Esophagus squamous epithelium (tissue), 5 donors: Measurements from ENCODE around the gene NT5DC4. TPM values are rescaled to one million over a fixed set of nuclear protein-coding genes. Genes with fewer than 3 reads are reported as not detected.

Experiments used
- DNase-seq: peaks from one replicate; lab custom pipeline; 2025; lab: John Stamatoyannopoulos, UW
- H3K27ac ChIP-seq, 4 donors: fragments of 200-600 bp; sonication (generic); one replicate each; pipeline ENCODE4 v1.5.1; 2016 to 2019; ENCODE audit warnings: mild to moderate bottlenecking in 1 of 4
- H3K27me3 ChIP-seq, 4 donors: fragments of 200-600 bp; sonication (generic); 1 replicate in 3 of 4; 2 replicates in 1 of 4; pipeline versions ENCODE4 v1.5.1 to v1.6.0; 2017 to 2021; ENCODE audit warnings: antibody characterized with exemption in 1 of 4
- H3K36me3 ChIP-seq, 3 donors: fragments of 200-600 bp; sonication (generic); one replicate each; pipeline ENCODE4 v1.5.1; 2016 to 2019
- H3K4me1 ChIP-seq, 3 donors: fragments of 200-600 bp; sonication (generic); one replicate each; pipeline ENCODE4 v1.5.1; 2017 to 2019
- H3K4me3 ChIP-seq, 4 donors: fragments of 200-600 bp; sonication (generic); 1 replicate in 3 of 4; 2 replicates in 1 of 4; pipeline ENCODE4 v1.5.1; 2016 to 2019; ENCODE audit warnings: mild to moderate bottlenecking in 2 of 4, moderate library complexity in 1 of 4
- H3K9me3 ChIP-seq, 3 donors: fragments of 200-600 bp; sonication (generic); one replicate each; pipeline ENCODE4 v1.5.1; 2016 to 2019
- CTCF ChIP-seq, 6 experiments: fragments of 450-650 bp in 4 of 6; fragments of 200-600 bp in 2 of 6; sonication (generic) in 2 of 6; IDR thresholded peaks; one replicate each; pipeline ENCODE4 v1.5.1; 2016 to 2019; ENCODE audit warnings: antibody characterized with exemption in 6 of 6, mild to moderate bottlenecking in 4 of 6, moderate library complexity in 4 of 6
- POLR2A ChIP-seq, 4 donors: fragments of 450-650 bp; IDR thresholded peaks; one replicate each; pipeline ENCODE4 v1.6.1; 2017; ENCODE audit warnings: antibody characterized with exemption in 4 of 4, mild to moderate bottlenecking in 4 of 4, moderate library complexity in 3 of 4
- WGBS, 2 donors: methylation state at CpG; one replicate each; pipeline ENCODE4 v1.1.5; 2018; 5-methylcytosine and 5-hydroxymethylcytosine counted together
- intact Hi-C: fragments of 100-400 bp; cut with DNase I; formaldehyde crosslinking; loops from one replicate; pipeline ENCODE4 v1.15.0; 2022
- total RNA-seq, 4 donors: library from RNA; depleted of rRNA; stranded (reverse); fragments of >200 nt; gene quantifications; one replicate each; pipeline ENCODE4 v1.1.0, GENCODE V29; 2016
- donor health status: DM: yes; HTN: yes; CAD: no.

The NT5DC4 gene
- total RNA-seq: not detected

- intact Hi-C loops: no loop called here
- H3K9me3 ChIP-seq: no peaks in the 10 kb centered on the region
- no peak for TF ChIP-seq CTCF (IDR thresholded peaks at IDR 0.05)
- no peak for DNase-seq
- H3K27me3 ChIP-seq: no peaks in the 10 kb centered on the region
- 60 to 91% methylated on average over 1 to 5 of the region's 6 CpGs for WGBS, 2 donors
- H3K4me1 ChIP-seq: no peaks in the 10 kb centered on the region
- no peaks in the 10 kb centered on the region for H3K36me3 ChIP-seq
- H3K4me3 ChIP-seq: no peak within 1 kb of the TSS
- H3K27ac ChIP-seq: no peak within 1 kb of the TSS
These were observed at the start of gene NT5DC4 for GRCh38 chr2:112720785-112721184. Gene NT5DC4 (plus strand): TSS chr2:112721020. CDS start chr2:112721080, 60 bp downstream.

- DNase-seq: no peak
- WGBS, 2 donors: 74 to 86% methylated on average over 2 of the region's 2 CpGs
- Histone ChIP-seq H3K4me3 (no peak overlapping the region), H3K27ac (no peak overlapping the region), H3K4me1 (peaks cover 0 to 12% (median 0%) of the 10 kb centered on the region in 3 donors), H3K9me3 (no peaks in the 10 kb centered on the region), H3K27me3 (no peaks in the 10 kb centered on the region), H3K36me3 (no peaks in the 10 kb centered on the region)
- intact Hi-C loops: no loop called here
- TF ChIP-seq CTCF (IDR thresholded peaks at IDR 0.05): no peak
- no peak for TF ChIP-seq POLR2A (IDR thresholded peaks at IDR 0.05)
These were observed 49.0 kb upstream of the NT5DC4 start for GRCh38 chr2:112671801-112672200.

- no peak for TF ChIP-seq CTCF (IDR thresholded peaks at IDR 0.05)
- TF ChIP-seq POLR2A (IDR thresholded peaks at IDR 0.05): no peak
- no peak for DNase-seq
- Histone ChIP-seq H3K36me3 (no peaks in the 10 kb centered on the region), H3K4me1 (peaks cover 0 to 12% (median 0%) of the 10 kb centered on the region in 3 donors), H3K27me3 (no peaks in the 10 kb centered on the region), H3K27ac (no peak overlapping the region), H3K9me3 (no peaks in the 10 kb centered on the region), H3K4me3 (no peak overlapping the region)
- 94 to 95% methylated on average over 1 of the region's 1 CpG for WGBS, 2 donors
- intact Hi-C loops: no loop called here
These were observed 47.8 kb upstream of the NT5DC4 start for GRCh38 chr2:112673008-112673407.

- TF ChIP-seq CTCF (IDR thresholded peaks at IDR 0.05) (no peak), POLR2A (IDR thresholded peaks at IDR 0.05) (no peak)
- peak; percentile 26 for DNase-seq
- intact Hi-C loops: no loop called here
- Histone ChIP-seq H3K27me3 (no peaks in the 10 kb centered on the region), H3K4me1 (peaks cover 0 to 16% (median under 1%) of the 10 kb centered on the region in 3 donors), H3K36me3 (no peaks in the 10 kb centered on the region), H3K4me3 (no peak overlapping the region), H3K9me3 (no peaks in the 10 kb centered on the region), H3K27ac (peak overlapping the region in 1 of 4 donors; percentile 56)
- WGBS, 2 donors: 60 to 68% methylated on average over 10 to 11 of the region's 12 CpGs
These were observed 46.6 kb upstream of the NT5DC4 start for GRCh38 chr2:112674229-112674628.

- H3K9me3 ChIP-seq: no peaks in the 10 kb centered on the region
- DNase-seq: no peak
- no peaks in the 10 kb centered on the region for H3K27me3 ChIP-seq
- peaks cover 0 to 49% (median 5%) of the 10 kb centered on the region in 3 donors for H3K4me1 ChIP-seq
- WGBS, 2 donors: 9 to 35% methylated on average over 3 of the region's 3 CpGs
- TF ChIP-seq POLR2A (IDR thresholded peaks at IDR 0.05) (no peak), CTCF (IDR thresholded peaks at IDR 0.05) (no peak)
- peak overlapping the region in 3 of 4 donors; percentile 44 to 46 (median 46) for H3K27ac ChIP-seq
- no peak overlapping the region for H3K4me3 ChIP-seq
- no peaks in the 10 kb centered on the region for H3K36me3 ChIP-seq
- intact Hi-C loops: no loop called here
These were observed 41.3 kb upstream of the NT5DC4 start for GRCh38 chr2:112679484-112679883.
